ENCODE results near the gene CST7. TPM values are rescaled to one million over a fixed set of nuclear protein-coding genes. Genes with fewer than 3 reads are reported as not detected.

The CST7 gene
- total and polyA plus RNA-seq, 2 experiments from 2014 or later = not detected

GRCh38 chr20:24950128-24950835 is 1.2 kb downstream of the CST7 start:
- H3K36me3 Mint-ChIP-seq (ENCODE audit: low read depth) = no peaks in the 10 kb centered on the region
- H3K27me3 Mint-ChIP-seq (ENCODE audit: insufficient read depth, low read depth, poor library complexity) = peaks cover 6% of the 10 kb centered on the region
- no peak overlapping the region for H3K4me3 ChIP-seq
- no peak for DNase-seq (ENCODE audit: low spot score)
- peaks cover 19% of the 10 kb centered on the region for H3K9me3 Mint-ChIP-seq
- no peaks in the 10 kb centered on the region for H3F3A ChIP-seq (replicated peaks; ENCODE audit: low read depth)
- H3K4me3 Mint-ChIP-seq = no peak overlapping the region
- H3K4me1 Mint-ChIP-seq = peaks cover 9% of the 10 kb centered on the region; the same call in 2 of the 3 replicates
- H3K9me2 ChIP-seq (ENCODE audit: insufficient read depth) = no peaks in the 10 kb centered on the region
- no peak overlapping the region for H3K27ac ChIP-seq (ENCODE audit: low read depth)
- H3K79me2 ChIP-seq (replicated peaks; ENCODE audit: insufficient read depth) = no peaks in the 10 kb centered on the region
- no peak for ATAC-seq
- H3K4me2 ChIP-seq = no peak overlapping the region
- no peaks in the 10 kb centered on the region for H3K36me3 ChIP-seq (ENCODE audit: insufficient read depth)
- H4K20me1 ChIP-seq (replicated peaks; ENCODE audit: insufficient read depth) = no peaks in the 10 kb centered on the region
- no peaks in the 10 kb centered on the region for H3K4me1 ChIP-seq (ENCODE audit: insufficient read depth)
- no peaks in the 10 kb centered on the region for H3K27me3 ChIP-seq (ENCODE audit: insufficient read depth)
- no peak for TF ChIP-seq JUNB (IDR thresholded peaks at IDR 0.05; ENCODE audit: unreplicated experiment)
- no peak for TF ChIP-seq ETS1 (IDR thresholded peaks at IDR 0.05)
- TF ChIP-seq EZH2 (IDR thresholded peaks at IDR 0.05; ENCODE audit: low read depth, unreplicated experiment) = no peak
- TF ChIP-seq NANOG (IDR thresholded peaks at IDR 0.05; ENCODE audit: borderline replicate concordance) = no peak
- TF ChIP-seq POLR2AphosphoS5 (IDR thresholded peaks at IDR 0.05; ENCODE audit: low read depth) = no peak
- no peak for TF ChIP-seq REST (IDR thresholded peaks at IDR 0.05; ENCODE audit: unreplicated experiment)
- no peak for TF ChIP-seq CTCF (conservative IDR thresholded peaks at IDR 0.05; ENCODE audit: low read depth in 2 of 2)
- no peak for TF ChIP-seq STAT1 (IDR thresholded peaks at IDR 0.05; ENCODE audit: unreplicated experiment)
- no peak for TF ChIP-seq EZH2phosphoT487 (IDR thresholded peaks at IDR 0.05; ENCODE audit: unreplicated experiment)
- TF ChIP-seq, protein P1, sequence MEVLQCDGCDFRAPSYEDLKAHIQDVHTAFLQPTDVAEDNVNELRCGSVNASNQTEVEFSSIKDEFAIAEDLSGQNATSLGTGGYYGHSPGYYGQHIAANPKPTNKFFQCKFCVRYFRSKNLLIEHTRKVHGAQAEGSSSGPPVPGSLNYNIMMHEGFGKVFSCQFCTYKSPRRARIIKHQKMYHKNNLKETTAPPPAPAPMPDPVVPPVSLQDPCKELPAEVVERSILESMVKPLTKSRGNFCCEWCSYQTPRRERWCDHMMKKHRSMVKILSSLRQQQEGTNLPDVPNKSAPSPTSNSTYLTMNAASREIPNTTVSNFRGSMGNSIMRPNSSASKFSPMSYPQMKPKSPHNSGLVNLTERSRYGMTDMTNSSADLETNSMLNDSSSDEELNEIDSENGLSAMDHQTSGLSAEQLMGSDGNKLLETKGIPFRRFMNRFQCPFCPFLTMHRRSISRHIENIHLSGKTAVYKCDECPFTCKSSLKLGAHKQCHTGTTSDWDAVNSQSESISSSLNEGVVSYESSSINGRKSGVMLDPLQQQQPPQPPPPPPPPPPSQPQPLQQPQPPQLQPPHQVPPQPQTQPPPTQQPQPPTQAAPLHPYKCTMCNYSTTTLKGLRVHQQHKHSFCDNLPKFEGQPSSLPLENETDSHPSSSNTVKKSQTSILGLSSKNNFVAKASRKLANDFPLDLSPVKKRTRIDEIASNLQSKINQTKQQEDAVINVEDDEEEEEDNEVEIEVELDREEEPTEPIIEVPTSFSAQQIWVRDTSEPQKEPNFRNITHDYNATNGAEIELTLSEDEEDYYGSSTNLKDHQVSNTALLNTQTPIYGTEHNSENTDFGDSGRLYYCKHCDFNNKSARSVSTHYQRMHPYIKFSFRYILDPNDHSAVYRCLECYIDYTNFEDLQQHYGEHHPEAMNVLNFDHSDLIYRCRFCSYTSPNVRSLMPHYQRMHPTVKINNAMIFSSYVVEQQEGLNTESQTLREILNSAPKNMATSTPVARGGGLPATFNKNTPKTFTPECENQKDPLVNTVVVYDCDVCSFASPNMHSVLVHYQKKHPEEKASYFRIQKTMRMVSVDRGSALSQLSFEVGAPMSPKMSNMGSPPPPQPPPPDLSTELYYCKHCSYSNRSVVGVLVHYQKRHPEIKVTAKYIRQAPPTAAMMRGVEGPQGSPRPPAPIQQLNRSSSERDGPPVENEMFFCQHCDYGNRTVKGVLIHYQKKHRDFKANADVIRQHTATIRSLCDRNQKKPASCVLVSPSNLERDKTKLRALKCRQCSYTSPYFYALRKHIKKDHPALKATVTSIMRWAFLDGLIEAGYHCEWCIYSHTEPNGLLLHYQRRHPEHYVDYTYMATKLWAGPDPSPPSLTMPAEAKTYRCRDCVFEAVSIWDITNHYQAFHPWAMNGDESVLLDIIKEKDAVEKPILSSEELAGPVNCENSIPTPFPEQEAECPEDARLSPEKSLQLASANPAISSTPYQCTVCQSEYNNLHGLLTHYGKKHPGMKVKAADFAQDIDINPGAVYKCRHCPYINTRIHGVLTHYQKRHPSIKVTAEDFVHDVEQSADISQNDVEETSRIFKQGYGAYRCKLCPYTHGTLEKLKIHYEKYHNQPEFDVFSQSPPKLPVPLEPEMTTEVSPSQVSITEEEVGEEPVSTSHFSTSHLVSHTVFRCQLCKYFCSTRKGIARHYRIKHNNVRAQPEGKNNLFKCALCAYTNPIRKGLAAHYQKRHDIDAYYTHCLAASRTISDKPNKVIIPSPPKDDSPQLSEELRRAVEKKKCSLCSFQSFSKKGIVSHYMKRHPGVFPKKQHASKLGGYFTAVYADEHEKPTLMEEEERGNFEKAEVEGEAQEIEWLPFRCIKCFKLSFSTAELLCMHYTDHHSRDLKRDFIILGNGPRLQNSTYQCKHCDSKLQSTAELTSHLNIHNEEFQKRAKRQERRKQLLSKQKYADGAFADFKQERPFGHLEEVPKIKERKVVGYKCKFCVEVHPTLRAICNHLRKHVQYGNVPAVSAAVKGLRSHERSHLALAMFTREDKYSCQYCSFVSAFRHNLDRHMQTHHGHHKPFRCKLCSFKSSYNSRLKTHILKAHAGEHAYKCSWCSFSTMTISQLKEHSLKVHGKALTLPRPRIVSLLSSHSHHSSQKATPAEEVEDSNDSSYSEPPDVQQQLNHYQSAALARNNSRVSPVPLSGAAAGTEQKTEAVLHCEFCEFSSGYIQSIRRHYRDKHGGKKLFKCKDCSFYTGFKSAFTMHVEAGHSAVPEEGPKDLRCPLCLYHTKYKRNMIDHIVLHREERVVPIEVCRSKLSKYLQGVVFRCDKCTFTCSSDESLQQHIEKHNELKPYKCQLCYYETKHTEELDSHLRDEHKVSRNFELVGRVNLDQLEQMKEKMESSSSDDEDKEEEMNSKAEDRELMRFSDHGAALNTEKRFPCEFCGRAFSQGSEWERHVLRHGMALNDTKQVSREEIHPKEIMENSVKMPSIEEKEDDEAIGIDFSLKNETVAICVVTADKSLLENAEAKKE (CRISPR knock-in tag; IDR thresholded peaks at IDR 0.05) = no peak
- no peak for TF ChIP-seq CREB1 (CRISPR knock-in tag; IDR thresholded peaks at IDR 0.05; ENCODE audit: low read depth)
- TF ChIP-seq ZNF331 (CRISPR knock-in tag; IDR thresholded peaks at IDR 0.05; ENCODE audit: low read depth) = no peak
- TF ChIP-seq ZNF114 (CRISPR knock-in tag; IDR thresholded peaks at IDR 0.05) = no peak
- no peak overlapping the region for H3K27ac Mint-ChIP-seq
- H2AFZ ChIP-seq = no peak overlapping the region
